ENCODE results near the gene NFASC.

The NFASC gene

GRCh38 chr1:204828352-204828850 lies 42.3 kb upstream of the NFASC start:
- no peak for TF ChIP-seq POLR2AphosphoS5 (IDR thresholded peaks at IDR 0.05; ENCODE audit: low read depth, low read length)
- TF ChIP-seq FOXP2 (optimal IDR thresholded peaks at IDR 0.05; ENCODE audit: borderline replicate concordance, extremely low read depth, extremely low read length, insufficient read depth), result peak; percentile 31
- peak; percentile 50 to 75; a peak in 3 of 4 replicates for TF ChIP-seq REST (IDR thresholded peaks at IDR 0.05; ENCODE audit: insufficient read depth in 1 of 2, low read depth in 2 of 2, low read length in 2 of 2)
- TF ChIP-seq SIN3A (IDR thresholded peaks at IDR 0.05; ENCODE audit: borderline replicate concordance, insufficient read depth, low read length), result no peak
- TF ChIP-seq TAF1 (IDR thresholded peaks at IDR 0.05; ENCODE audit: borderline replicate concordance, insufficient read depth, low read length), result no peak

GRCh38 chr1:204829133-204829825 lies 41.4 kb upstream of the NFASC start:
- TF ChIP-seq REST (IDR thresholded peaks at IDR 0.05; ENCODE audit: insufficient read depth in 1 of 2, low read depth in 2 of 2, low read length in 2 of 2) (no peak), FOXP2 (optimal IDR thresholded peaks at IDR 0.05; ENCODE audit: borderline replicate concordance, extremely low read depth, extremely low read length, insufficient read depth) (no peak), TAF1 (IDR thresholded peaks at IDR 0.05; ENCODE audit: borderline replicate concordance, insufficient read depth, low read length) (no peak), SIN3A (IDR thresholded peaks at IDR 0.05; ENCODE audit: borderline replicate concordance, insufficient read depth, low read length) (no peak), POLR2AphosphoS5 (IDR thresholded peaks at IDR 0.05; ENCODE audit: low read depth, low read length) (no peak)

- TF ChIP-seq TAF1 (IDR thresholded peaks at IDR 0.05; ENCODE audit: borderline replicate concordance, insufficient read depth, low read length) (no peak), POLR2AphosphoS5 (IDR thresholded peaks at IDR 0.05; ENCODE audit: low read depth, low read length) (no peak), SIN3A (IDR thresholded peaks at IDR 0.05; ENCODE audit: borderline replicate concordance, insufficient read depth, low read length) (no peak), REST (IDR thresholded peaks at IDR 0.05; ENCODE audit: insufficient read depth in 1 of 2, low read depth in 2 of 2, low read length in 2 of 2) (no peak), FOXP2 (optimal IDR thresholded peaks at IDR 0.05; ENCODE audit: borderline replicate concordance, extremely low read depth, extremely low read length, insufficient read depth) (no peak)
Measured at GRCh38 chr1:204830747-204831146, 39.9 kb upstream of the NFASC start.

GRCh38 chr1:204831186-204831585 lies 39.5 kb upstream of the NFASC start:
- TF ChIP-seq FOXP2 (optimal IDR thresholded peaks at IDR 0.05; ENCODE audit: borderline replicate concordance, extremely low read depth, extremely low read length, insufficient read depth), result no peak
- TF ChIP-seq REST (IDR thresholded peaks at IDR 0.05; ENCODE audit: insufficient read depth in 1 of 2, low read depth in 2 of 2, low read length in 2 of 2), result no peak
- no peak for TF ChIP-seq POLR2AphosphoS5 (IDR thresholded peaks at IDR 0.05; ENCODE audit: low read depth, low read length)
- TF ChIP-seq TAF1 (IDR thresholded peaks at IDR 0.05; ENCODE audit: borderline replicate concordance, insufficient read depth, low read length), result no peak
- TF ChIP-seq SIN3A (IDR thresholded peaks at IDR 0.05; ENCODE audit: borderline replicate concordance, insufficient read depth, low read length), result no peak
